ENCODE measurements around the gene ATP1A1.

ATP1A1 gene

GRCh38 chr1:116392717-116393404, 19.8 kb downstream of the ATP1A1 start:
- no peak for DNase-seq

- no peak for DNase-seq
Measured at GRCh38 chr1:116393792-116394191, 20.7 kb downstream of the ATP1A1 start.

- DNase-seq: no peak
Measured at GRCh38 chr1:116394270-116394669, 21.2 kb downstream of the ATP1A1 start.

GRCh38 chr1:116396769-116397168, 23.7 kb downstream of the ATP1A1 start:
- no peak for DNase-seq

GRCh38 chr1:116397728-116398127, 24.7 kb downstream of the ATP1A1 start:
- no peak for DNase-seq

GRCh38 chr1:116400780-116401179, 27.7 kb downstream of the ATP1A1 start:
- no peak for DNase-seq

GRCh38 chr1:116401646-116402176, 28.7 kb downstream of the ATP1A1 start:
- no peak for DNase-seq

GRCh38 chr1:116402333-116402732, 29.3 kb downstream of the ATP1A1 start:
- no peak for DNase-seq

GRCh38 chr1:116403496-116404136, 30.6 kb downstream of the ATP1A1 start:
- DNase-seq: no peak

- DNase-seq: no peak
Measured at GRCh38 chr1:116404699-116405098, 31.7 kb downstream of the ATP1A1 start.

- no peak for DNase-seq
Measured at GRCh38 chr1:116405241-116406135, 32.4 kb downstream of the ATP1A1 start.

GRCh38 chr1:116407033-116407432, 34.0 kb downstream of the ATP1A1 start:
- DNase-seq: no peak

GRCh38 chr1:116408193-116408592, 35.1 kb downstream of the ATP1A1 start:
- DNase-seq: no peak

GRCh38 chr1:116408803-116409720, 36.0 kb downstream of the ATP1A1 start:
- DNase-seq: no peak

GRCh38 chr1:116409751-116410191, 36.7 kb downstream of the ATP1A1 start:
- no peak for DNase-seq

- no peak for DNase-seq
Measured at GRCh38 chr1:116411784-116412479, 38.9 kb downstream of the ATP1A1 start.

GRCh38 chr1:116412480-116412798, 39.4 kb downstream of the ATP1A1 start:
- DNase-seq: no peak

GRCh38 chr1:116412898-116413297, 39.9 kb downstream of the ATP1A1 start:
- DNase-seq: no peak

GRCh38 chr1:116413414-116413813, 40.4 kb downstream of the ATP1A1 start:
- DNase-seq: no peak

- no peak for DNase-seq
Measured at GRCh38 chr1:116414364-116414763, 41.3 kb downstream of the ATP1A1 start.

- DNase-seq: no peak
Measured at GRCh38 chr1:116415200-116415698, 42.2 kb downstream of the ATP1A1 start.
